HK-2 (cell line): ENCODE data around the gene SOAT2.
"Not testable (repeated sequence)": the region's sequence is repeated elsewhere in the genome, so short reads cannot be mapped to it uniquely, and the experiment has no call there.

Experiments used
- DNase-seq: peaks from one replicate; pipeline ENCODE4 v3.0.0-alpha.2; 2018; ENCODE audit not compliant: unreplicated experiment

Gene SOAT2

GRCh38 chr12:53086361-53086760, 16.9 kb upstream of the SOAT2 start:
- no peak for DNase-seq

- no peak for DNase-seq
Measured at GRCh38 chr12:53090105-53090504, 13.2 kb upstream of the SOAT2 start.

- DNase-seq = no peak
Measured at GRCh38 chr12:53090554-53090953, 12.7 kb upstream of the SOAT2 start.

- DNase-seq = no peak
Measured at GRCh38 chr12:53091756-53092155, 11.5 kb upstream of the SOAT2 start.

- no peak for DNase-seq
Measured at GRCh38 chr12:53093777-53094393, 9.4 kb upstream of the SOAT2 start.

- DNase-seq = no peak
Measured at GRCh38 chr12:53094394-53094787, 8.9 kb upstream of the SOAT2 start.

- not testable (repeated sequence) for DNase-seq
Measured at GRCh38 chr12:53094796-53095595, 8.3 kb upstream of the SOAT2 start.

- not testable (repeated sequence) for DNase-seq
Measured at GRCh38 chr12:53095596-53095895, 7.7 kb upstream of the SOAT2 start.

- DNase-seq = no peak
Measured at GRCh38 chr12:53096089-53096741, 7.1 kb upstream of the SOAT2 start.

- DNase-seq = no peak
Measured at GRCh38 chr12:53096759-53097158, 6.5 kb upstream of the SOAT2 start.

GRCh38 chr12:53097207-53097563, 6.1 kb upstream of the SOAT2 start:
- peak; percentile 24 for DNase-seq

GRCh38 chr12:53097564-53098353, 5.5 kb upstream of the SOAT2 start, which contains the start of gene IGFBP6:
IGFBP6 (plus strand) TSS chr12:53097667; CDS start chr12:53097718, 51 bp downstream.
- DNase-seq = peak; percentile 72

GRCh38 chr12:53098354-53098981, 4.8 kb upstream of the SOAT2 start:
- DNase-seq = peak; percentile 71

GRCh38 chr12:53099071-53099882, 4.0 kb upstream of the SOAT2 start:
- peak; percentile 91 for DNase-seq

- DNase-seq = no peak
Measured at GRCh38 chr12:53100466-53101151, 2.7 kb upstream of the SOAT2 start.

- no peak for DNase-seq
Measured at GRCh38 chr12:53101266-53101665, 2.0 kb upstream of the SOAT2 start.

- DNase-seq = no peak
Measured at GRCh38 chr12:53101931-53102781, 1.1 kb upstream of the SOAT2 start.

GRCh38 chr12:53103860-53104305, 597 bp downstream of the SOAT2 start:
- no peak for DNase-seq

GRCh38 chr12:53105256-53105655, 2.0 kb downstream of the SOAT2 start:
- no peak for DNase-seq
